ENCODE data around the gene ASXL2.

GRCh38 chr2:25825238-25825637 is 53.0 kb downstream of the ASXL2 start:
- no peak for TF ChIP-seq EZH2 (IDR thresholded peaks at IDR 0.05; ENCODE audit: low read depth)
- TF ChIP-seq CTCF (conservative IDR thresholded peaks at IDR 0.05) = no peak

All from PC-9 (cell line).